Measurements from ENCODE around the gene AFF1.
"Not testable (repeated sequence)": the region's sequence is repeated elsewhere in the genome, so short reads cannot be mapped to it uniquely, and the experiment has no call there.

AFF1 gene

DNA sequence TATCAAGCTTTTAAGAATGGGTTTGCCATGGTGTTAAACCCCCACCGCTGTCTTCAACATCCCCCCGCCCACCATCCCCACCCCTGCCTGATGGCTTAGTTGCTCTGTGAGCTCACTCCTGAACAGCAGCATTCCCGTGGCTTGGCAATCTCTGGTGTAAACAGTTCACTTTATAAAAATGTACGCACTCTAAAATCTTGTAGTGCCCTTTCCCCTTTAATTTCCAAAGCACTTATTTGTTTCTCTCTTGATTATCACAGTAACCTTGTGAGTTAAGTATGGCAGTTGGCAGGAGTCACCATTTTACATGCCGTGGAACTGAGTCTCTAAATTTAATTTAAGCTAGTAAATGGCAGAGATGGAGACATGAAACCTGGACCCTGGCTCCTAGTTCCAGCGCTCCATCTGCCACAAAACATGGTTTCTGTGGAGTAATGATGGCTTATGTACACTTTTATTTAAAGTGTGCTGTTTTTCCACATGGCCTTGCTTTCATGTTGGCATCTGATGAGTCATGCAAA is 123.1 kb downstream of the AFF1 start:
- DNase-seq (ENCODE audit: low spot score) = peak; percentile 71

GRCh38 chr4:87058356-87059073 is 123.7 kb downstream of the AFF1 start:
- DNase-seq (ENCODE audit: low spot score) = no peak

- no peak for DNase-seq (ENCODE audit: low spot score)
These were observed 126.1 kb downstream of the AFF1 start for GRCh38 chr4:87060957-87061356.

DNA sequence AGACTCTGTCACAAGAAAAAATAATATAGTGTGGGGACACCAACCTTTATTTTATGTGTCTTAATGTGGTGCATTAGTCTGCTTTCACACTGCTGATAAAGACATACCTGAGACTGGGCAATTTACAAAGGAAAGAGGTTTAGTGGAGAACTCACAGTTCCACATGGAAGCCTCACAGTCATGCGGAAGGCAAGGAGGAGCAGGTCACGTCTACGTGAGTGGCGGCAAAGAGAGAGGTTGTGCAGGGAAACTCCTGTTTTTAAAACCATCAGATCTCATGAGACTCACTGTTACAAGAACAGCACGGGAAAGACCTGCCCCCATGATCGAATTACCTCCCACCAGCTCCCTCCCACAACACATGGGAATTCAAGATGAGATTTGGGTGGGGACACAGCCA is 130.2 kb downstream of the AFF1 start:
- no peak for DNase-seq (ENCODE audit: low spot score)

DNA sequence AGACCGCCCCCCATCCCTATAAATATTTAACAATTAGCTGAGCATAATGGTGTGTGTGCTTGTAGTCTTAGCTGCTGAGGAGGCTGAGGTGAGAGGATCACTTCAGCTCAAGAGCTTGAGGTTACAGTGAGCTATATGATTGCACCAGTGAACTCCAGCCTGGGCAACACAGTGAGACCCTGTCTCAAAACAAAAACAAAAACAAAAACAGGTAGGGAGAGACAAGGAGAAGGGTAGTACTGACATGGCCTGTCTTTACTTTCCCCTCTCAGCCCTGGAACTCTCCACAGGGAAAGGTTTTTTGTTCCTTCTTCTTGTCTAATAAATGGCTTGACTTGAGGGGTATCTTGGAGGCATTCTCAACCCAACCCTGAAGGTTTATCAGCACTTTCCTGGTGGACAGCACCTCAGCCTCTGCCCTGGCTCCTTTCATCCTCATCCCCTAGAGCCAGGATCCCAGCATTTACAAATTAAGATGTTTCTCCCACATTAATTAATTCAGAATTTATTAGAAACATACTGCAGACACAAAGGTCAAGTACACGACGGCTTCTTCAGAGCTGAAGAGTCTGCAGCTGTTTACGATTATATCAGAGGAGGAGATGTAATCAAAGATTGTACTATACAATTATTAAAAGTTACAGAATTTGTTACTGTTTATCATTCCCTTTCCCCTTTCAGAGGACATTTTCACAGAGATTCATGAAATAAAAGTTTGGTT is 131.8 kb downstream of the AFF1 start:
- no peak for DNase-seq (ENCODE audit: low spot score)

DNA sequence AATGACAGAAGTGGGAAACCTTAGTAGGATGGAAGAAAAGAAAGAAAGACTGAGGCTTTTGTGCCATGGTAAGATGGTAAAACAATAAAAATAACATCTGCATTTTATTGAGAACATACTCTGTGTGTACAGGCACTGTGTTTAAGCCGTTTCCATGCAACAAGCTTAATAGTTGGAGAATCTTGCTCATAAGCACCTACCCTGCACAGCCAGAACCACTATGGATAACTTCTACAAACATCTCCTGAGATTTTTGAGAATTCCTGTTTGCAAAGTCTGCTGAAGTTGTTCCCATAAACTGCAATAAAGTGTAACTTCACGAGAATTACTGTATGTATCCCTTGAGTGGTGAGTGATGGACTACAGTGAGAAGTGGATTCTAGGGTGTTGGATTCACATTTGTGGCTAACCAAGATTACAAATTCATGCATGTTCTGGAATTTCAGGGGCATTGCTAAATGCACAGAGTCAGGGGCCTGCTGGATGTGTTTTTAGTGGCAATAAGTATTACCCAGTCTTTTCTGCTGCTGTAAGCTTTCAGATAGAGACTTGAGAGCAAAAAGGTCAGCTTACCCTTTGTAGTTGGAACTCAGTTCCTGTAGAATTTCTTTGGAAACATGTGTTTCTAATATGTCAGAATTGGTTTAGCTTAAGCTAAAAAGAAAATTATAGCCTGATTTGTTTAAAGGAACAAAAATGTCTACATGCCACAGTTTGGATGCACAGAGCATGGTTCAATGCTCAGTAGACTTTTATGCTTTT is 132.5 kb downstream of the AFF1 start:
- no peak for DNase-seq (ENCODE audit: low spot score)

- DNase-seq (ENCODE audit: low spot score) = no peak
These were observed 133.8 kb downstream of the AFF1 start for GRCh38 chr4:87068583-87069021.

DNA sequence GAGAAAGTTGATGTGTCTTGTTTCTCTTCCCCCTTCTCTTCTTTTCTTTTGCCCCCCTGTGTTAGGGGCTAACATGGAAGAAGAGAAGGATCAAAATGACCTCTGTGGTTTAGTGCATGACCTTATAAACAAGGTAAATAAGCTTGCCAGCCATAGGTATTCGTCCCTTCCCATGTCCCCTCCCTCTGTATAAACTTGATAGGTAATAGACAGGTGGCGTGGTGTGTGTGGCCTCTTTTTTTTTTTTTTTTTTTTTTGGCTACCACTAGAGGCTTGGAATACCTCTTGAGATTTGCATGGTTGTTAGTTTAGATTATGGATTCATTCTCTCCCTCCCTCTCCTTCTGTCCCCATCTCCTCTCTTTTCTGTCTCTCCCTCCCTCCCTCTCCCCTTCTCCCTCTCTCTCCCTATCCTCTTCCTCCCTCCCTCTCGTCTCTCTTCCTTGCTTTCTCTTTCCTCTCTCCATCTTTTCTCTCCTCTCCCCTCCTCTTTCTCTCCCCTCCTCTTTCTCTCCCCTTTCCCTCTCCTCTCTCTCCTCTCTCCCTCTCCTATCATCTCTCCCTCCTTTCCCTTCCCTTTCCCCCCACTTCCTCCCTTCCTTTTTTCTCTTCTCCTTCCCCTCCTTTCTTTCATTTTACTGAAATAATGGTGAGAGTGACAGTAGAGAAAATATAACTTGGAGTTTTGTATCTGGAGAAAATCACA is 134.4 kb downstream of the AFF1 start:
- DNase-seq (ENCODE audit: low spot score) = no peak

- no peak for DNase-seq (ENCODE audit: low spot score)
These were observed 136.6 kb downstream of the AFF1 start for GRCh38 chr4:87071401-87071800.

- DNase-seq (ENCODE audit: low spot score) = not testable (repeated sequence)
These were observed 137.7 kb downstream of the AFF1 start for GRCh38 chr4:87072545-87072944.

GRCh38 chr4:87073199-87074120 is 138.6 kb downstream of the AFF1 start:
- no peak for DNase-seq (ENCODE audit: low spot score)

DNA sequence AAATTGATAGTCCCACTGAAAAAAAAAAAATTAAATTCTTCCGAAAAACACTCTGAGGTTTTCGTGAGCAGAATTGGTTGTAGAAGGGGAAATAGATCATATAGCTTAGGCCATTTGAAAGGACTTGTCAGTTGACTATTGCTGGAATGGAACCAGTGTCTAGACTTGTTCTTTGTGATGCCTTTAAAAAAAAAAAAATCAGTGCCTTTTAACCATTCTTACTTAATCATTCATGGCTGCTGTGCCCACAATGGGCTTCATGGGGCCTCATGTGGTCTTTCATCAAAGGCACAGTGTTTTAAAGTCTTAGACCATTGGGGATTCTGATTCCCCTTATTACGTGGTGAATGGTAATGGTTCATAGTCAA is 139.3 kb downstream of the AFF1 start:
- DNase-seq (ENCODE audit: low spot score) = no peak

DNA sequence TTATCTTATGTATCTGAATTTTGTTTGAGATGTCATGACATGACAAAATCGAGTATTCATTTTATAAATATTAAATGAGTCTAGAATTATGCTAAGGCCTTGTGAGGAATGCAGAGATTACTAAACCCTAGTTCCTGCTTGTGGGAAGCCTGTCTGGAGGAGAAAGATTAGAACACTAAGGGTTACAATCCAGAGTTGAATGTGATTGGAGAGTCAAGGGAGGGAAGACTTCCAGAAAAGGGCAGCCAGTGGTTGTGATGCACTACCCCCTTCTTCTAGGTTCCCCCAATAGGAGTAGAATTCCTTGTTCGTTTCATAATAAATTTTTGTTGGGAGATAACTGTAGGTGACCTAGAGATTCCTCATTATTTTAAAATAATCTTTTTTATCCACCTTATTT is 141.1 kb downstream of the AFF1 start:
- no peak for DNase-seq (ENCODE audit: low spot score)

DNA sequence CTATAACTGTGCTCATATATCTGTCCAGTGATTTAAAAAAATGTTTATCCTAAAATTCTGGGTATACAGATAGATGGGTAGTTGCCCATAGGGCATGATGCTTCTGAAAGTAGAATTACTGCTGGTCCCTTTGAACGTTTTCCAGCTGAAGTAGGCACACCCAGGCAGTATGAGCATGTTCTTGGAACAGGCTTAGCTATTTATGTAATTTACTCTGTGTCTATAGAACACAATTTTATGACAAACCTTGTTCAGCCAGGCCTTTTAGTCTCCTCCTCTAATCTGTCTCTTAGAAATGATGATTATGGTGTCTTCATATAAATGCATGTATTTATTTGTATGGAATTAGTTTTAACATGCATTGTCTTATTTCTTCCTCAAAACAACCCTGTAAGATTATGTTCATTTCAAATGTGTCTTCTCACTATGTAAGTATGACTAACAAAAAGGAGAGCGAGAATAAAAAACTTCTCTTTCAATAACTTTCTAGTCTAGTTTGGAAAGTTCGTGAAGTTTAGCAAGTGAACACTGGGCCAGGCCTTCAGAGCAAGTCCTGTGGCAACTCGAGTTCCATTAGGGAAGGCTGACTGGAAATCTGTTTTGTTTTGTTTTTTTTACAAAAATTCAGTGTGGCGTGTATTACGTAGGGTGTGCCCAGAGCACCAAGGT is 142.0 kb downstream of the AFF1 start:
- no peak for DNase-seq (ENCODE audit: low spot score)

DNA sequence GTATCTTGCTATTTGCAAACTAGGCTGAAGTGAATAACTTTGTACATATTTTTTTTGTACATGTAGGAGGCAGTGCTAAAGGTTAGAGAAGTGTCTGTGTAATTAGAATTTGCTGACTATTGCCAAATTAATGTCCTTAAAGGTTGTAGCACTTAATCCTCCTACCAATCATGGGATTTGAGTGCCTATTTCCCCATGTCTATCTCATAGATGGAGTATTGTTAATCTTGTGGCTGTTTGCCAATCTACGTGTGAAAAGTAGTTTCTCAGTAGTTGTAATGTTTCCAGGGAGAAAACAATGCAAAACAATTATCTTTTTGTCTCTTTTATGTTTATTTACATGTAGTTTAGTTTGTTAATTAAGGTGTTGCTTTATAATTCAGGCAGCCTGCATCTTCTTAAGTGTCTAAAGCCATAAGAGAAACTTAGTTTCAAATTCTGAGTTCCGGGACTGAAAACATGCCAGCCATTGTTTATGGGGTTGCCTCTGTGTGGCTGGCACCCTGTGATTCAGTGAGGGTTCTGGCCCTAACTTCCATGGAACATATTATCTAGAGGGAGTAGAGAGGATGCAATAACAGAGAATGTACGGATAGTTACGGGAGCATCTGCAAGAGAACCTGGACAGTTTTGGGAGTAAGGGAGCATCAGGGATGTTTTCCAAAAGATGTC is 143.2 kb downstream of the AFF1 start:
- DNase-seq (ENCODE audit: low spot score) = no peak

DNA sequence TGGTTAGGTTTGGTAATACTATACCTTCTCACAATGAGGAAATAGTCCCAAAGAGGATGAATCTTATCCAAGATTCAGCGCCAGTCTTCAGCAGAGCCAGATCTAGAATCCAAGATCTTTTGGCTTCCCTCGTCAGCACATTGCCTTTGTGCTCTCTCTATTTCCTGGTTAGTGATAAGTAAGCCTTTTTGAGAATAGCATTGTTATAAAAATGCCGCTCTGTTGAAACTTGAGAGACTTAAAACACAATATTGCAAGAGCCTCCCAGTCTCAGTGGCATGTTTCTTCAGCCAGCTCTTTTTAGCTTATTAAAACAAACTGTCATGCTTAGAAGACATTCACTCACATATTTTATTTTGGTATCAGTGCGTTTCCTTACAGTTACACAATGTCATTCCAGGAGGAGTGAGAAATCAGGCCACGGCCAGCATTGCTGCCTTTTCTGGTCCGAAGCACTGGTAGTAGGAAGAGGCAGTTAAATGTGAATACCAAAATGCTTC is 144.2 kb downstream of the AFF1 start:
- no peak for DNase-seq (ENCODE audit: low spot score)

DNA sequence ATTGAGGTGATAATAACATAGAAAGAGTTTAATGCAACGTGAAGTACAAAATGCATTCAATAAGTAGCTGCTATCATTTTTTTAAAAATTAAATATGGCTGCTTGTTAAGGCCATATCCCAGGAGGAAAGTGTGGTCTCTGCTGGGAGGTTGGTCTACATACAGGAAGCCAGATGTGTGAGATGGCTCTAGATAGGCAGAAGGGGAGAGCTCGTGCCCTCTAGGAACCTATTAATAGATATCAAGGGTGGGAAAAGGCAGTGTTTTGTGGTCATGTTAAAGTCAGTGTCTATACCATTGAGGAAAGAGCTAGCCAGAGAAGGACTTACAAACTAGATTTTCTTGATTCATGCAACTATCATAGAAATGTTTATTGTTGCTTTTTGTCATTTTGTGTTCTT is 145.2 kb downstream of the AFF1 start:
- DNase-seq (ENCODE audit: low spot score) = no peak

GRCh38 chr4:87080462-87080861 is 145.7 kb downstream of the AFF1 start:
- DNase-seq (ENCODE audit: low spot score) = no peak

- DNase-seq (ENCODE audit: low spot score) = no peak
These were observed 147.0 kb downstream of the AFF1 start for GRCh38 chr4:87081826-87082225.

DNA sequence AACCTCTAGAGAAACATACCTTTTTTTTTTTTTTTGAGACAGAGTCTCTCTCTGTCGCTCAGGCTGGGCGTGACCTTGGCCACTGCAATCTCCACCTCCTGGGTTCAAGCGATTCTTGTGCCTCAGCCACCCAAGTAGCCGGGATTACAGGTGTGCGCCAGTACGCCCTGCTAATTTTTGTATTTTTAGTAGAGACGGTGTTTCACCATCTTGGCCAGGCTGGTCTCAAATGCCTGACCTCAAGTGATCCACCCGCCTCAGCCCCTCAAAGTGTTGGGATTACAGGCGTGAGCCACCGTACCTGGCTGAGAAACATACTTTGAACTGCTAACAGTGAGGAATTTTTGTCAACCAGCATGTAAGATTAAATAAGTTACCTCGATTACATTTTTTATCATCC is 150.9 kb downstream of the AFF1 start:
- not testable (repeated sequence) for DNase-seq (ENCODE audit: low spot score)
